Hepatocyte (in vitro differentiated cells): Measurements from ENCODE around the gene DEFB129.

Source experiments
- CTCF ChIP-seq: fragments of 200-600 bp; sonication (generic); IDR thresholded peaks from 2 replicates; pipeline ENCODE4 v1.5.1; 2016; ENCODE audit warnings: antibody characterized with exemption, mild to moderate bottlenecking; ENCODE audit not compliant: poor library complexity
- EZH2 ChIP-seq: fragments of 200-600 bp; sonication (generic); IDR thresholded peaks from 2 replicates; pipeline ENCODE4 v1.6.1; 2016; ENCODE audit warnings: antibody characterized with exemption, mild to moderate bottlenecking, borderline replicate concordance

- TF ChIP-seq CTCF (no peak), EZH2 (no peak)
Measured at GRCh38 chr20:252801-253200, 25.7 kb downstream of the DEFB129 start.
